Glomerular visceral epithelial cell (primary cell): ENCODE data around the gene MB.

Experiments
- DNase-seq: peaks from one replicate; pipeline ENCODE4 v3.0.0-alpha.2; 2016; ENCODE audit errors: extremely low spot score

MB gene

DNA sequence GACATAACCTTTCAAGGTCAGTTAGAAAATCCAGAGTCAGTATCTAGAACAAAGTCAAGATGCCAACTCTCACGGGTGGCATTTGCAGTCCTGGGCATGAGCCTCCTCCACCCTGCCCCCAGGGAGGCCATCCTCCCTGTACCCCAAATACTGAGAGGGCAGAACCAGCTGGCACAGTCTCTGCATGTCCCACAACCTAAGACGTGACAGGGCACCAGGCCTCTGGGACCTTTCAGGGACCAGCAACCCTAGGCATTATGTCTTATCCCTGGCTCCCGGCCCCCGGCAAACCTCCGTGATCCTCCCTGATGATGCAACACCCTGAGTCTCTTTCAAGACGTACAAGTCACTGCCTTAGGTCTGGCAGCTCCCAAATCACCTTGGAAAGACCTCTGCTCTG, 2.0 kb downstream of the MB start:
- DNase-seq, result no peak

DNA sequence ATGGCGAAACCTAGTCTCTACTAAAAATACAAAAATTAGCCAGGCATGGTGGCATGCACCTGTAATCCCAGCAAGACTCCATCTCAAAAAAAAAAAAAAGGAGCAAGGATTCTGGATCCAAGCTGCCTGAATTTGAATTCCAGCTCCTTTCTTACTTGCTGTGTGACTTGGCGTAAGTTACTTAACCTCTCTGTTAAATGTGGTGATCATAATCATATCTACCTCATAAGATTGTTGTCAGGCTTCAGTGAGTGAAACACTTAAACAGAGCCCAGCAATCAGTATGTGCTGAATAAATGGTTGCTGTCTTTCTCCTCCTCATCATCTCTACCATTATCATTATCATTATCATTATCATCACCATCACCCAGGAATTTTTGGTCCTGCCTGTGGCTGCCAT, 2.7 kb downstream of the MB start:
- DNase-seq, result no peak

DNA sequence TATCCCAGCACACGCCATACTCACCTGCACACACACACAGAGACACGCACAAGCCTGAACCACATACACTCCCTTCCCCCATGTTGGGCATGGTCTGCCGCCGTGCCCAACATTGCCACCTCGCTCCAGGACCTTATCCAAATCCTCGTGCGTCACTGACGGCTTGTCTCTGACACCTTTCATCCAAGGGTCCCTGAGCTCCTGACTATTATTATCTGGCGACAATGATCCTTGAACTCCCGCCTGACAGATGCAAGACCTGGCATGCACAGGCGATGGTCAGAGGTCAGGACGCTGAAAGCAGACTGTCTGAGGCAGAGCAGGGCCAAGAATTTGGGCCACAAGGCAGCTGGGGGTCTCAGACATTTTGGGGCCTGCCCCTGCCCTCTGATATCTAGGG, 4.2 kb downstream of the MB start:
- DNase-seq, result no peak

GRCh38 chr22:35611891-35612576, 5.1 kb downstream of the MB start:
- DNase-seq, result no peak

GRCh38 chr22:35611200-35611890, 5.8 kb downstream of the MB start:
- no peak for DNase-seq

DNA sequence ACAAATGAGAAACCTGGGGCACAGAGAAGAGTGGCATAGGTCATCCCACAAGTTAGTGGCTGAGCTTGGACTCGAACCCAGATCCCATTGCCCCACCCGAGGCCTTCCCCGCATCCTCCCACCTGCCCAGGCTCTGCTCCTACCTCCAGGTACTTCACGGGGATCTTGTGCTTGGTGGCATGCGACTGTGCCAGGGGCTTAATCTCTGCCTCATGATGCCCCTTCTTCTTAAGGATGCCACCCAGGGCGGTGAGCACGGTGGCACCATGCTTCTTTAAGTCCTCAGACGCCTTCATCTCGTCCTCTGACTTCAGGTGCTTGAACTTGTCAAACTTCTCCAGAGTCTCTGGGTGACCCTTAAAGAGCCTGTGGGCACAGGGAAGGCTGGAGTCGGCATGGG, 6.4 kb downstream of the MB start:
- no peak for DNase-seq

- no peak for DNase-seq
Measured at GRCh38 chr22:35609761-35610160, 7.4 kb downstream of the MB start.

GRCh38 chr22:35609261-35609660, 7.9 kb downstream of the MB start:
- no peak for DNase-seq

DNA sequence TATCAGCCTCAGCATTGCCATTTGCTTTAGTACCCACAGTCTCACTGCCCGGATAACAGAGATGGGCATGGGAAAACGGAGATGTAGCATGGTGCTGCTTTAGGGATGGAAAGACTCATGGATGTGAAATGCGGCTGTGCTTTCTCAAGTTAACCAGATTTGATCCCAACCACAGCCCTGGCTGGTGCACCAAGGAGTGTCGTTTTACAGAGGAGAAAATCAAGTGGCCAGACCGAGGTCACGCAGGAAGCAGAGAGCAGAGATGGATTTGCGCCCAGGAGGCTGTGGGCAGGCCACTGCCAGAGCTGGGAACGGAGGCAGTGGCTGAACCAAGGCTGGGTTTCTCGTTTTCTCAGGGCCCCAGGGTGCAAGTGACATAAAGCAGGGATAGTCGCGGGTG, 9.0 kb downstream of the MB start:
- DNase-seq, result no peak

- DNase-seq, result no peak
Measured at GRCh38 chr22:35606916-35607315, 10.2 kb downstream of the MB start.

GRCh38 chr22:35605851-35606481, 11.2 kb downstream of the MB start:
- DNase-seq, result no peak

DNA sequence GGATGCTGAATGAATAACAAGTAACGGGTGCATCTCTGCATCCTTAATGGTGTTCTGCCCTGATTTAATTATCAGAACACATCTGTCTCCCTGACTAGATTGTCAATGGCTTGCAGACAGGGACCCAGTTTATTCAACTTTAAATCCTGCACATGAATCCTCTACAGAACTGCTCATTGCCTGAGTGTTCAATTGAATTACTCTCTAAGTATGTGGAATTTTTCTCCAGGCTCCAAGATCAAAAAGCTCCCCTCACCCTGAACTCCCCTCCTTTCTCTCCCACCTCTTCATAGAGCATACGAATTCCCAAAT, 11.8 kb downstream of the MB start:
- no peak for DNase-seq

DNA sequence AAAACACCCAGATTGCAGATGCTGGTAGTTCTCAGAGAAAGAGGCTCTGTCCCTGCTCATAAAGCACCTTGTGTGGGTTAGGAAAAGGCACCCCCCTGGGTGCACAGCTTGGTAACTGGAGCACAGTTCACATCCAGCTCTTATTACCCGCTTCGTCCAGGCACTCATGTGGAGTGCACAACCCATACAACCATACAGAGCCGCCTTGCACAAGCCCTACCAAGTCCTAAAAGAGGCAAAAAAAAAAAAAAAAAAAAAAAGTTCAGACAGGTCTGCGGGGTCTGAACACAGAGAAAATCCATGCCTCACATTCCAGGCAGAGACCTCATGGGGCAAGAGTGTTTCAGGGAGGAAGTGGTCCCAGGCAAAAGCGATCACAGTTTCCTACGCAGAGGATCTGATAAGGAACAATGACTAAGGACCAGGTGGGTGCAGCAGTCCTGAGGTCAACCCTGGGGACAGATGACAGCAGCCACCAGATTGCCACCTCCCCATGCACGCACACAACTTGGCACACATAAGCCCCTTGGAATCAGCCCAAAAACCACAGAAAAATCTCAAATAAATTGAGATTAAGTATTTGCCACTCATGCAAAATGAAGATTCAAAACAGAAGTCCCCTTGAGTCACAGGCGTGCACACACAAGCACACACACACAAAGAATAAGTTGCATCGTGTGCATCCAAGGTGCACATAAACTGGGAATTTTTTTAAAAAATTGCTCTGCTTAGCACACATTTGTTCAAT, 12.3 kb downstream of the MB start:
- DNase-seq, result no peak

DNA sequence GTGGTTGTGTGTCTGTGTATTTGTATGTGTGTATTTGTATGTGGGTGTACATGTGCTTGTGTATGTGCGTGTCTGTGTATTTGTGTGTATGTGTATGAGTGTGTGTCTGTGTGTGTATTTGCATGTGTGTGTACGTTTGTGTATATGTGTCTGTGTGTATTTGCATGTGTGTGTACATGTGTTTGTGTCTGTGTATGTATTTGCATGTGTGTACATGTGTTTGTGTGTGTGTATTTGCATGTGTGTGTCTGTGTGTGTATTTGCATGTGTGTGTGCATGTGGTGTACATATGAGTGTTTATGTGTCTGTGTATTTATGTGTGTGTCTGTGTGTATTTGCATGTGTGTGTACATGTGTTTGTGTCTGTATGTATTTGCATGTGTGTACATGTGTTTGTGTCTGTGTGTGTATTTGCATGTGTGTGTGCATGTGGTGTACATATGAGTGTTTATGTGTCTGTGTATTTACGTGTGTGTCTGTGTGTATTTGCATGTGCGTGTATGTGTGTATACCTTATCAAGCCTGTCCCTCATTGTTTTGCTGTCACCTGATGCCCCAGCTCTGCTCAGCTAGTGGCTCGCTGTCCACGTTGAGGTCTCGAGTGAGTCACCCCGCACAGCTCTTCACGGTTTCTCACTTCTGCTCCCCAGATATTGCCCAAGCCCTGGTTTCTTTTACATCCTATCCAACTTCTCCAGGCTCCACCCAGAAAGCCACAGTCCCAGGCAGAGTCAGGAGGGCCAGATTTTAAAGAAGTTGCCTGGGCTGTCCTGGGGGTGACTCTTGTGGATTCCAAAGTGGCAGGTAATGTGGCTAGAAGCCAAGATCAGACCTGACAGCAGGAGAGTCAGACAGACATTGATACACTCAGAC, 15.2 kb downstream of the MB start:
- peak; percentile 88 for DNase-seq

- DNase-seq, result no peak
Measured at GRCh38 chr22:35601013-35601580, 16.0 kb downstream of the MB start.

DNA sequence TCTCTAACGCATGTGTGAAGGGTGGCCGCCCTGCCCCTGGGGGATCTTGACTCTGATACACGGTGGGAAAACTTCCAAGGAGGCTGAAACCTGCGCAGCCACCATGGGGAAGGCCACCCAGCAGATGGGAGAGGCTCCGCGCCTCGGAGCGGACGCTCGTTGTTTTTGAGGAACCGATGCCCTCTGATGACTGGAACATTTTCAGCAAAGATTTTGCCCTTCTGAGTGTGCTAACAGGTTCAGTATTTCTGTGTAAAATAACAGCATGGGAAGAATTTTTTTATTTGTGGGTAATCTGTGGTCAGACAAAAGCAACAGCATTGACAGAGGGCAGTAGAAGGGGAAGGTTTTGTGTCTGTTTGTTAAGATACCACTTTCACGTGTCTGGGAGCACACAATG, 16.7 kb downstream of the MB start:
- no peak for DNase-seq

GRCh38 chr22:35599364-35599763, 17.8 kb downstream of the MB start:
- no peak for DNase-seq

DNA sequence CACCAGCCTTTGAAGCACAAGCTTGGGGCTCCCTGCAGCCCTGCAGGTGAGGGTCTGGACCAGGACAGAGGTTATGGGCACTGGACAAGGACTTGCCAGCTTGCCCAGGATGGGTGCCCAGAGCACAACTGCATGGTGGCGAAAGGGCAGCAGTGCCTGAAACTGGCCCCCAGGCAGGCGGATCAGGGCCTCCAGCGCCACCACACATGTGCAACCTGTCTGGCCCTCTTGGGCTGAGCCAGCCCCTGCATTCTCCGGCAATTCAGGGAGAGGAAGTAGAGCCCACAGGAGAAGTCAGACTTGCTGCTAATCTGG, 18.8 kb downstream of the MB start:
- no peak for DNase-seq

DNA sequence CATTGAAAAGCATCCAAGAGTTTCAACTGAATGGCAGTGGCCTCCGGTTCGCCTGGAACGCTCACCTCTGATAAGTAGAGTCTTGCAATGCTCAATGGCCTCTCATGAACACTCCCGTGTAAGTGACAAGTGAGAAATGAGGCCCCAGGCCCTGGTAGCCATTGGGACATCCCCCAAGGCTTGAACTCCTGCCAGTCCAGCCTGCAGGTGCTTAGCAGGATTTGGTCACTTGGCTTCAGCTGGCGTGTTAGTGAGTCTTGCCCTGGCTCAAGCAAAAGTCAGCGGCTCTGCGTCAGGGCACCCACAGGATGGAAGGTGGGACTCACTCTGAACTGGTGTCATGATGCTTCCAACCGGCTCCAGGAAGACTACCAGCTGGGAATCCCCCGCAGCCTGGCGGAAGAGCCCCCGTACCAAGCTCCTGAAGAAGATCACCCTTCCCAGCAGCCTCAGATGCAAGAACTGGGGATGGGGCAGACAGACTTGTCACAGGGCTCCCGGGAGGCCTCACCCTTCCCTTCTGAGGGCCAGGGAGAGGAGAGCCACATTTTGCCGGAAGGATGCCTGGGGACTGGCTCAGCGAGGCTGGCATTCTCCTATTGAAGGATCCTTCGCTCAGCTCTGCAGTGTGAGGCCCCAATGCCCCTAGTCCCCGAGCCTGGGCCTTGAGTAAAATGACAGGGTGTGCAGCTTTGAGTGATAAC, 19.3 kb downstream of the MB start:
- no peak for DNase-seq

DNA sequence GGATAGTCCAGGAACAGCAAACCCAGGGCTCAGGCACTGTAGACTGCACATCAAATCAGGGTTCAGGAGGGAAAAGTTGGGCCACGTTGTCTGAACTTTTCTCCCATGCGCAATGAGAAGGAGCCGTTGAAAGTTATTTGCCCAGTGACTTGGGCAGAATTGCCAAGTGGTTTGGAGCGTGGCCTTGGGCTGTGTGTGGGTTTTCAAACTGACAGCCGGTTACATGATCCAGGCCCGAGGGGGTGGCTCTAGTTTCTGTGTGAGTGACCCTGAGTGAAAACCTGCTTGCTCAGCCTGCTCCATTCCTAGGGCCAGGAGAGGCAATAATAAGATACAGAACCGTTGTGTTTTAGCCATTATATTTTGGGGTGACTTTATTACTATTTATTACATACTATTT, 20.3 kb downstream of the MB start:
- DNase-seq, result no peak

- DNase-seq, result no peak
Measured at GRCh38 chr22:35594686-35595085, 22.4 kb downstream of the MB start.
